Gastrocnemius medialis (tissue), 4 donors: ENCODE results near the gene MKNK1. TPM values are rescaled to one million over a fixed set of nuclear protein-coding genes. Genes with fewer than 3 reads are reported as not detected.
A peak's percentile ranks its signal among the peaks of the same experiment; 100 is the strongest.

Source experiments
- ATAC-seq, 2 donors: fragments of 150-250 bp; one replicate each; pipeline ENCODE4 v1.9.1; 2016
- DNase-seq, 2 donors: peaks; one replicate each; pipeline ENCODE4 v3.0.0-alpha.2; 2019
- H3K27ac ChIP-seq, 4 donors: fragments of 200-600 bp; sonication (generic); 1 replicate in 1 of 4; 2 replicates in 3 of 4; pipeline ENCODE4 v1.5.1; 2016 to 2018; ENCODE audit warnings: mild to moderate bottlenecking in 2 of 4, moderate library complexity in 1 of 4
- H3K27me3 ChIP-seq, 3 donors: fragments of 200-600 bp; sonication (generic) in 2 of 3; 1 replicate in 1 of 3; 2 replicates in 2 of 3; pipeline versions ENCODE4 v1.5.1 to v1.6.0; 2016 to 2019; ENCODE audit warnings: mild to moderate bottlenecking in 1 of 3, moderate library complexity in 1 of 3
- H3K36me3 ChIP-seq, 2 donors: fragments of 200-600 bp; sonication (generic) in 1 of 2; one replicate each; pipeline ENCODE4 v1.5.1; 2017 to 2018
- H3K4me1 ChIP-seq, 2 donors: fragments of 200-600 bp; sonication (generic) in 1 of 2; one replicate each; pipeline ENCODE4 v1.5.1; 2016 to 2017; ENCODE audit warnings: mild to moderate bottlenecking in 2 of 2
- H3K4me3 ChIP-seq, 4 donors: fragments of 200-600 bp; sonication (generic) in 3 of 4; 1 replicate in 1 of 4; 2 replicates in 3 of 4; pipeline ENCODE4 v1.5.1; 2016 to 2019; ENCODE audit warnings: mild to moderate bottlenecking in 2 of 4
- H3K9me3 ChIP-seq, 3 donors: fragments of 200-600 bp; sonication (generic) in 2 of 3; 1 replicate in 1 of 3; 2 replicates in 2 of 3; pipeline ENCODE4 v1.5.1; 2016 to 2019
- CTCF ChIP-seq, 5 experiments: fragments of 450-650 bp in 3 of 5; fragments of 200-600 bp in 2 of 5; sonication (generic) in 2 of 5; IDR thresholded peaks in 4 of 5; conservative IDR thresholded peaks in 1 of 5; 1 replicate in 4 of 5; 2 replicates in 1 of 5; pipeline ENCODE4 v1.5.1; 2016 to 2019; ENCODE audit warnings: antibody characterized with exemption in 5 of 5, mild to moderate bottlenecking in 3 of 5, moderate library complexity in 3 of 5
- POLR2A ChIP-seq, 2 donors: fragments of 450-650 bp; IDR thresholded peaks; one replicate each; pipeline ENCODE4 v1.6.1; 2017; ENCODE audit warnings: antibody characterized with exemption in 2 of 2, mild to moderate bottlenecking in 2 of 2, moderate library complexity in 2 of 2
- in situ Hi-C, 4 donors: fragments of 200-750 bp; cut with MboI; loops; one replicate each; pipeline versions ENCODE4 v1.15.0 to v1.8.0; 2017; ENCODE audit warnings: low sequenced_read_pairs in 4 of 4
- intact Hi-C: fragments of 100-400 bp; cut with DNase I; formaldehyde crosslinking; loops from one replicate; pipeline ENCODE4 v1.15.1; 2023; ENCODE audit warnings: low total_unique reads
- total RNA-seq, 4 donors: library from RNA; depleted of rRNA; stranded (reverse); fragments of >200 nt; gene quantifications; one replicate each; pipeline versions ENCODE4 v1.1.0 to v1.2.3, GENCODE V29; 2016

The MKNK1 gene
- total RNA-seq, 4 donors from 2014 or later: 23.7 to 63.5 (median 43.4) TPM

GRCh38 chr1:46614604-46614984 is 10.5 kb upstream of the MKNK1 start:
- peak overlapping the region; percentile 95 to 98 (median 96) for H3K27ac ChIP-seq
- in situ Hi-C loops (loop anchor here in 1 of 4 donors (10.0 kb wide), 1 partner anchor 100 kb away; the partner anchor contains the start of gene EFCAB14), intact Hi-C loops (loop anchor here (2.0 kb wide), 1 partner anchor 104 kb away; the partner anchor contains the start of gene EFCAB14)
- peaks cover 53 to 58% of the 10 kb centered on the region in 2 donors for H3K4me1 ChIP-seq
- DNase-seq: no peak
- TF ChIP-seq CTCF (IDR thresholded peaks at IDR 0.05 in 4 of 5, conservative IDR thresholded peaks at IDR 0.05 in 1 of 5): no peak
- TF ChIP-seq POLR2A (IDR thresholded peaks at IDR 0.05): no peak
- ATAC-seq: no peak
- peaks cover 0 to 16% of the 10 kb centered on the region in 2 donors for H3K36me3 ChIP-seq
- peak overlapping the region in 2 of 4 donors; percentile 7 to 49 for H3K4me3 ChIP-seq
- no peaks in the 10 kb centered on the region for H3K27me3 ChIP-seq
- no peaks in the 10 kb centered on the region for H3K9me3 ChIP-seq

- peak overlapping the region; percentile 95 to 98 (median 96) for H3K27ac ChIP-seq
- ATAC-seq (peak; percentile 65 to 75), DNase-seq (peak; percentile 94 to 96)
- H3K27me3 ChIP-seq: no peaks in the 10 kb centered on the region
- TF ChIP-seq CTCF (IDR thresholded peaks at IDR 0.05 in 4 of 5, conservative IDR thresholded peaks at IDR 0.05 in 1 of 5) (no peak), POLR2A (IDR thresholded peaks at IDR 0.05) (peak; percentile 62 to 70)
- peak overlapping the region; percentile 32 to 49 (median 38) for H3K4me3 ChIP-seq
- peaks cover 53 to 58% of the 10 kb centered on the region in 2 donors for H3K4me1 ChIP-seq
- no peaks in the 10 kb centered on the region for H3K9me3 ChIP-seq
- intact Hi-C loops: loop anchor here (2.0 kb wide), 1 partner anchor 105 kb away; the partner anchor contains the start of gene EFCAB14
- H3K36me3 ChIP-seq: peaks cover 0 to 23% of the 10 kb centered on the region in 2 donors
- in situ Hi-C loops: loop anchor here in 1 of 4 donors (10.0 kb wide), 1 partner anchor 101 kb away; the partner anchor contains the start of gene EFCAB14
Observed at GRCh38 chr1:46613661-46614603, 9.9 kb upstream of the MKNK1 start.

- in situ Hi-C loops (loop anchor here in 1 of 4 donors (10.0 kb wide), 1 partner anchor 102 kb away; the partner anchor contains the start of gene EFCAB14), intact Hi-C loops (no loop called here)
- Histone ChIP-seq H3K27me3 (no peaks in the 10 kb centered on the region), H3K4me1 (peaks cover 60 to 61% of the 10 kb centered on the region in 2 donors), H3K27ac (peak overlapping the region; percentile 95 to 98 (median 96)), H3K4me3 (peak overlapping the region; percentile 32 to 49 (median 38)), H3K9me3 (no peaks in the 10 kb centered on the region), H3K36me3 (peaks cover 0 to 31% of the 10 kb centered on the region in 2 donors)
- DNase-seq (peak; percentile 82 to 95), ATAC-seq (peak; percentile 40 to 54)
- peak; percentile 37 to 52 for TF ChIP-seq POLR2A (IDR thresholded peaks at IDR 0.05)
- TF ChIP-seq CTCF (IDR thresholded peaks at IDR 0.05 in 4 of 5, conservative IDR thresholded peaks at IDR 0.05 in 1 of 5): no peak
Observed at GRCh38 chr1:46612937-46613660, 9.0 kb upstream of the MKNK1 start.

- intact Hi-C loops (no loop called here), in situ Hi-C loops (loop anchor here in 1 of 4 donors (10.0 kb wide), 1 partner anchor 103 kb away; the partner anchor contains the start of gene EFCAB14)
- ATAC-seq (no peak), DNase-seq (peak in 1 of 2 donors; percentile 61)
- TF ChIP-seq POLR2A (IDR thresholded peaks at IDR 0.05): no peak
- no peak for TF ChIP-seq CTCF (IDR thresholded peaks at IDR 0.05 in 4 of 5, conservative IDR thresholded peaks at IDR 0.05 in 1 of 5)
- Histone ChIP-seq H3K27ac (peak overlapping the region; percentile 95 to 98 (median 96)), H3K4me3 (peak overlapping the region; percentile 23 to 49 (median 35)), H3K36me3 (peaks cover 0 to 31% of the 10 kb centered on the region in 2 donors), H3K27me3 (no peaks in the 10 kb centered on the region), H3K9me3 (no peaks in the 10 kb centered on the region), H3K4me1 (peaks cover 65 to 68% of the 10 kb centered on the region in 2 donors)
Observed at GRCh38 chr1:46611691-46612221, 7.7 kb upstream of the MKNK1 start.
